NCI-H446 (cell line): ENCODE measurements around the gene GLYATL3.

Experiments
- DNase-seq, 2 experiments: peaks; one replicate each; lab custom pipeline; 2025; lab: John Stamatoyannopoulos, UW

Gene GLYATL3

DNA sequence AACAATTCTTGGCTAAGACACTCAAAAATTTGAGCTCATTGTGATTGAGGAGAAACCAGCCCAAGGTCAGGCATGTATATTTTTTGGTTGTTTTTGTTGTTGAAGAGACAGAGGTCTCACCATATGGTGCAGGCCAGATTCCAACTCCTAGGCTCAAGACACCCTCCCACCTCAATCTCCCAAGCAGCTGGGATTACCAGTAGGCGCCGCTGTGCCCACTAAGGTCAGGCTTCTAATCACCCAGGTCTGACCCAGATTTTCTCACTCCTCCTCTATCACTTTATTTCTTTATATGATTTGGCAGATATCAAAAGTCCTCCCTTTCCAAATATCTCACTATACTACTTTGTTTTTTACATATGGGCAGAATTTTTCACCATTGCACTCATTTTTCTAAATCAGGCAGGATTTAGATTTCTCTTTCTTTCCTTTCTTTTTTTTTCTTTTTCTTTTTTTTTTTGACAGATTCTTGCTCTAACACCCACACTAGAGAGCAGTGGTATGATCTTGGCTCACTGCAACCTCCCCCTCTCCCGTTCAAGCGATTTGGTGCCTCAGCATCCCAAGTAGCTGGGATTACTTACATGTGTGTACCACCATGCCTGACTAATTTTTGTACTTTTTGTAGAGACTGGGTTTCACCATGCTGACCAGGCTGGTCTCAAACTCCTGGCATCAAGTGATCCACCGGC is 49.0 kb downstream of the GLYATL3 start:
- peak in 1 of 2 experiments; percentile 22 for DNase-seq

DNA sequence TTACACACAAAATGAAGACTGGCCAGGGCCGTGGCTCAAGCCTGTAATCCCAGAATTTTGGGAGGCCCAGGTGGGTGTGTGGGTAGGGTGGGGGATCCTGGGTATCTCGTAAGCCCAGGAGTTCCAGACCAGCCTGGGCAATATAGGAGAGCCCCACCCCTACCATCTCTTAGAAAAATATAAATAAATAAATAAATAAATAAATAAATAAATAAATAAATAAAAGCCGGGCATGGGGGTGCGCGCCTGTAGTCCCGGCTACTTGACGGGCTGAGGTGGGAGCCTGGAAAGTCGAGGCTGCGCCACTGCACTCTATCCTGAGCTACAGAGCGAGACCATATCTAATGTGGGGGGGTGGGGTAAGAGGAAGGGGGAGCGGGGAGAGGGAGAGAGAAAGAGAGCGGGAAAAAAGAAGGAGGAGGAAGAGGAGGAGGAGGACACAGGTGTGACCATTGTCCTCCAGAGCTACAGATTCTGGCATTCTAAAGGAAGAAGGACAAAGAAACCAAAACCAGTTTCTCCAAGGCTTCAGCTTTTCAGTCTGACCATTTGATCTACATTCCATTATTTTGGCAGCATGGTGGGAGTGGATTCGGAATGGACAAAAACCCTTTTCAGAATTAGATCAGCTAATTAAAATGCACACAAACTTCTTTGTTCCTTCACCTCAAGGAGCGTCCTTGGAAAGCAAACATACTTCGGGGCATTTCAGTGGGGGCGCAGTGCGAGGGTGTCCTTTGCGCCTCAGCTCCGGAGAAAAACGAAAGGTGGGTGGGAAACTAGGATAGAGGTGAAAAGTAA is 50.2 kb downstream of the GLYATL3 start:
- DNase-seq = no peak

DNA sequence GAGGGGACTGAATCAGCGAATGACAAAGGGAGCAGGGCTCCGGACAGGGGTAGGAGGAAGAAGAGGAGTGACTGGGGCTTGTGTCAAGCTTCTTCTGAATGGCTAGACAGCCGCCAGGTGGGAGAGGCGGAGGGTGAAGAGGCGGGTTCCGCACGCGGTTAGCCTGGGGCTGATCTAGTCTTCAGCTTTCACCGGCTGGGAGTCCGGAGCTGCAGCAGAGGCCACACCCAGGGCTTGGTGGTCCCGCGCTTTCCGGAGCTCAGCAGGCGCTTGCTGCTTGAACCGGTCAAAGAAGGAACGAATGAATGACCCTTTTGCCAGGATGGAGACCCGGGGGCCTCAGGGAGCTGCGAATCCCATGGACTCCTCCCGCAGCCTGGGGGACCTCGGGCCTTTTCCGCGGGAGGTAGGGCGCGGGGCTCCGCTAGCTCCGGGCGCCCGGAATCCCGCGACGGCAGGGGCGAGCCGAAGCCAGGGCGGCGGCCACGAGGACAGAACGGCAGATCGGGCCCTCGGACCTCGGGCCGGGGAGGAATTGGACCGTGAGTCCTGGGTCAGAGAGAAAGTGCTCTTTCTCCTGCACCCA is 50.9 kb downstream of the GLYATL3 start, which contains the start of gene C6orf141:
TSS of gene C6orf141 (plus strand) at position 177 of the 586 bp plus-strand sequence. CDS start at position 302, 125 bp downstream.
- DNase-seq = no peak

DNA sequence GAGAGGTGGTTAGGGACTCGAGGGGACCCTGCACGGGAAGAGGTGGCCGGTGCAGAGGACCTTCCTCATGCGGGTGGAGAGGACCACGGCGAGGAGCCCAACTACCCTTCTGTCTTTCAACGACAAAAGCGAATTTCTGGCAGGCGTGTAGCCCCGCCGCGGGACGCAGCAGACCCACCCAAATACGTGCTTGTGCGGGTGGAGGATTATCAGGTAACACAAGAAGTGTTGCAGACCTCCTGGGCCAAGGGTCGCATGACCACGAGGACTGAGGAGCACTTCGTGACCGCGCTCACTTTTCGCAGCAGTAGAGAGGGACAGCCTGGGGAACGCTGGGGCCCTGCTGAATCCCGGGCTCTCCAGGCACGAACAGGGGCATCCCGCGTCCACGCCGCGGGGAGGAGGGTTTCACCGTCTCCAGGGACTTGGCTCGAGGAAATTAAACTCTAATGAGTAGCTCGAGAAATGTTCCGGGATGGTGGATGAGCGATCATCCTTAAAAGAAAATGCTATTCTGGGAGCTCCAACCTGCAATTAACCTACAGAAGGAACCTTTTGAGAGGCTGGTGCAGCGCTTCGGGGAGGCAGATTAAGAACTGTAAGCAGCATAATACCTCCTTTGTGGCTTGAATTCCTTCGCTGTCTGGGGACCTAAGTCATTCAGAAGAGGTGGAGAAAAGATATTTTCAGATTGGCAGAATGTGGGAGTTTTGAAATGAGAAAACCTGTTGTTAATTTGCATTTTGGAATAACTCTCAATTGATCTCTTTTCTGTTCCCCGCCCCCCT is 51.5 kb downstream of the GLYATL3 start:
- DNase-seq = no peak

DNA sequence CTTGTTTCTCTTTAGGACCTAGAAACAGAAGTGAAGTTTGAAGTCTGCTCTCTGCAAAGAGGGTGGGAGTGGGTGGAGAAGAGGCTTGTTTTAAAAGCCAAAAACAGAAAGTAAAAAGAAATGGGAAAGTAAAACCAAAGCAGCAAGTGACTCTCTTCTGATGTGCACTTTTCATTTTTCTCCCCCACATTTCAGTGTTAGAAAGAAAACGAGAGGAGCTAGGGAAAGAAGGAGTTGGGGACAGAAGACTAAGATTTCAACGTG is 52.1 kb downstream of the GLYATL3 start:
- DNase-seq = no peak

DNA sequence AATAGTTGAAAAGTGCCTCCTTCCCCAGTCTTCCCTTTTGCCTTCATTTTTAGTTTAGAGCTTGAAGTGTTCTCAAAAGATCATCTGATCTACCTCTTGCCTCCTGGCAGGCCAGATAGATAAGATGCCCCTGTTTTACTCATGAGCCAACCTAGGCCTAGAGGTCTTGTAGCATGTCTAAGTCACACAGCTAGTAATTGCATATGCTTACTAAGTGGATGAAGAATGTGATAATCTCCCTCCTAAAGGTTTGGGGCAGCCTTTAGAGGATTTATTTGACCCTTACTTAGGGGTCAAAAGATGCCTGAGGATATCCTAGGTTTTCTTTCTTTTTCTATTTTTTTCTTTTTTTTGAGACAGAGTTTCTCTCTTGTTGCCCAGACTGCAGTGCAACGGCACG is 52.9 kb downstream of the GLYATL3 start:
- DNase-seq = no peak

DNA sequence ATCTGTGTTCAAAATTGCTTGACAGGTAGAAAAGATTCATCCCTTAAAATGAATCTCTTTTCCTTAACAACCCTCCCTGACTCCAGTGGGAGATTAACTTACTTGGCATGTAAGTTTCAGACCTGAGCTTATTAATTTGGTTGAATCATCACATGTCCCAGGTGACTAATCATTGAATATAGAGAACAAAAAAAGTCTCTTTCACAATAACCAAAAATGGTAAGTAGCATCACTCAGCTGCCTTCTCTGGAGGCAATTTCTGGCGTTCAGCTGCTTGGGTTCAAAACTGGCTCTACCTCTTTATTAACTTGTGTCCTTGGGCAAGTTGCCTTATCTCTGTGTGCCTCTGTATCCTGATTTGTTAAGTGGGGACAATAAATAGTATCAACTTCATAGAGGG is 53.7 kb downstream of the GLYATL3 start:
- no peak for DNase-seq

DNA sequence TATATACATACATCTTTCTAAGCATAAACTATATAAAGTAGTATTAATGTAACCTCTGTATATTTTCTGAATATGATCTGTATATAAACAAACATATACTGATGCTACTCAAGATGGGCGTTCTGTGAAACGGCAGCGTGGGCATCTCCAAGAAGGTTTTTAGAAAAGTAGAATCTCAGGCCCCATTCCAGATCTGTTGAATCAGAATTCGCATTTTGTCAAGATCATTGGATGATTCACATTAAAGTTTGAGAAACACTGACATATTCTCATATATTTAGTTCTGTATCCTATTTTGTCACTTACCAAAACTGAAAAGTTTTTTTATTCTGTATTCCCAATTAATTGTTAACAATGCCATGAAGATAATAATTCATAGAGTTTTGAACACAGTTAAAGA is 56.2 kb downstream of the GLYATL3 start:
- no peak for DNase-seq

DNA sequence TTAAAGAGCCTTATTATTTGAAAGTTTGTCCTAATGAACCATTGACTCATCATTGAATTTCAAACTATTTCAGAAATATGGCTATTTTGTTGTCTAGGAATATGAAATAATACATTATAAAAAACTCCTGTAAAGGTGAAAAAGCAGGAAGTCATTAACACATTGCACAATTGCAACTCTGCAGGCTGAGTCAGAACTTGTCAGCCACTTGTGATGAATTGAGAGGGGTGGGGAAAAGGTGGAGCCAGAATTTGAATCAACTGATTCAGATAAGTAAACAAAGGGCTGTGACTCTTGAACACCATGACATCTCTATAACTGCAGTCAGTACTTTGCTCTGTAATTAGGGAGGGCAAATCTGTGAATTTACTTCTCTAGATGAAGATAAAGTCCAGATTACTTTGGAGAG is 56.7 kb downstream of the GLYATL3 start:
- DNase-seq = no peak

DNA sequence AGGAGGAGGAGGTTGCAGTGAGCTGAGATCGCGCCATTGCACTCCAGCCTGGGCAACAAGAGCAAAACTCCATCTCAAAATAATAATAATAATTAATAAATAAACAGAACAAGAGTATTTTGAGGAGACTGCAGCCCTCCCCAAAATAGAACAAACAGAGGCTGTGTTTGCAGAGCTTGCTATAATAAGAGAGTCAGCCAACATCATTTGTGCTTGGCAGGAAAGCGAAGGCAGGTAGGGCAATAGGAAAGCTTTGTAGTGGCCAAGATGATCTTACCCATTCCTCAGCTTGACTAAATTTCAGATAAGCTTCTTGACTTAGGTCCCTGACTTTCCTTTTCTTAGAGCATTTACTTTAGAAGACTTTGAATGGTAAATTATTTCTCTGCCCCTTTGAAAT is 57.5 kb downstream of the GLYATL3 start:
- DNase-seq = no peak

DNA sequence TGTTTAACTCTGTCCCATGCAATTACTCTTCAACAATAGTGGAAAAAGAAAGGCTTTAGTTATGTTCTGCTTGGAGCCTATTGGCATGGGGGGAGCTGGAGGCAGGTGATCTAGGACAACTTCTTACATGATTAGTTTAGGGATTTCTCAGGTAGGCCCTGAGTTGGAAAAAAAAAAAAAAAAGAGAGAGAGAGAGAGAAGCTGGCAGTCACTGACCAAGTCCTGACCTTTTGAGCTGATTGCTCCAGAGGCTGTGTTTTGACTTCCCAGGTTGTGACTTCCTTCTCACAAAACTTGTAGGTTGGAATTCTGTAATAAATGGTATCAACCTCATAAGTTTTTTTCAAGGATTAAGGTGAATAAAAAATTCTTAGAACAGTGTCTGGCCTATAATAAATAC is 58.5 kb downstream of the GLYATL3 start:
- DNase-seq = no peak

DNA sequence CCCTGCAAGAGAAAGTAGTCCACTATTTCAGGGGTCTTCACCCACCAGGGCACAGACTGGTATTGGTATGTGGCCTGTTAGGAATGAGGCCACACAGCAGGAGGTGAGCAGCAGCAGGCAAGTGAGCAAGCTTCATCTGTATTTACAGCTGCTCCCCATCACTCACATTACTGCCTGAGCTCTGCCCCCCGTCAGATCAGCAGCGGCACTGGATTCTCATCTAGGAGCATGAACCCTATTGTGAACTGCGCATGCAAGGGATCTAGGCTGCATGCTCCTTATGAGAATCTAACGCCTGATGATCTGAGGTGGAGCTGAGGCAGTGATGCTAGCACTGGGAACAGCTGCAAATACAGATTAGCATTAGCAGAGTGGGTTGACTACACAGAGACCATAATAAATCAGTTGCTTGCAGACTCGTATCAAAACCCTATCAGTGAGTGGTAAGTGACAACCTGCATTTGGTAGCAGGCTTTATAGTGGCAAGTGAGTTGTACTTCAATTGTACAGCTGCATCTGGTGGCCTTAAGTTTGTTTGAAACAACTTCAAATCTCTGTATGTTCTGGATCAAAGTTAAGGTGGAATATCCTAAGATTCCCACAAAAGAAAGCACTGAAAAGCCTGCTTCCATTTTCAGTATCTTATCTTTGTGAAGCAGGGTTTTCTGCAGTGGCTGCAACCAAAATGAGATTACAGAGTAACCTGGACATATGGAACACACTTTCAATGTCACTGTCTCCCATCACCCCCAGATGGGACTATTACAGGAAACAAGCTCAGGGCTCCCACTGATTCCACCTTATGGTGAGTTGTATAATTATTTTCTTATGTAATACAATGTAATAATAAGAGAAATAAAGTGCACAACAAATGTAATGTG is 63.5 kb downstream of the GLYATL3 start:
- no peak for DNase-seq

DNA sequence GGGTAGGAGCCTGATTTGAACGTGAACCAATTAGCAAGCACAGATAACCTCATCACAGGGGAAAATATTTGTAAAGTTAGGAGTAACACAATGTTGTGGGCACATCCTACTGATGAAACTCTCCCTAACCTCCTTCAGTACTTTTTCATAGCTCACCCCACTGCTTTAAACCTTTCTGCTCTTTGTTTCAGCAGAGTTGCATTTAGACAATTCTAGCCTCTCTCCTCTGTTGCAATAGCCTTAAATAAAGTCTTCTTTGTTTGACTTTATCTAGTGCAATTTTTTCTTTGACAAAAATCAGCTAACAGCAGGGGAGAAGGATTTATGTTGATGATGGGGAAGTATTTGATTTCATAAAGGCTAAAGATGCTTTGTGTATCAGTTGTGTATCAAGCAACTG is 64.8 kb downstream of the GLYATL3 start:
- DNase-seq = no peak

DNA sequence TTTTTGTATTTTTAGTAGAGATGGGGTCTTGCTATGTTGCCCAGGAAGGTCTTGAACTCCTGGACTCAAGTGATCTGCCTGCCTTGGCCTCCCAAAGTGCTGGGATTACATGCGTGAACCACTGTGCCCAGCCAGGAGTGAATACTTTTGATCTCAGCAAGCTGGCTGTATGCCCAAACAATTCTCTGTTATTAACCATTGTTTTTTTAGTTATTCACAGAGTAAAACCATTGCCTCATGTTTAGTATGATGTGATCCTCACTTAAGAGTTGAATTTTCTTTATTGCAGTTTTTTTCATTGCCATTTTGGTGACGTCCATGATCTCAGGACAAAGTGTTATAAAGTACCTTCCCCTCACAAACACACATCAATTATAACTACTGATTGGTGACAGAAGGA is 65.5 kb downstream of the GLYATL3 start:
- no peak for DNase-seq

DNA sequence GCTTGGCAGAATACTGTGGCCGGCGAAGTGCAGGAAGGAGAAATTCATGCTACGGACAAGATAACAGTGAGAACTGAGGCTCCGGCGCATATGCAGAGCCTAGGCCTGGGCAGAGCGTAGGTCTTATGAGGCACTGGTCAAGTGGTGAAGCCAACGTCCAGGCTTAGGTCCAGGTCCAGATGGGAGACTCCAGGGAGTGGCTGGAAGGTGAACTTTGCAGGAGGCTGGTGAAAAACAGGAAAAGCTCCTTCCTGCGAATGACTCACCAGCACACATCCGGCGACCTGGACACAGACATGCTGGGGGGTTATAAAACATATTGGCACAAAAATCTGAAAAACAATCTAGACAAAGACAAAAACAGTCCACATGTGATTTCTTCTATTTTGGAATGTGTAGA is 66.1 kb downstream of the GLYATL3 start:
- DNase-seq = no peak

DNA sequence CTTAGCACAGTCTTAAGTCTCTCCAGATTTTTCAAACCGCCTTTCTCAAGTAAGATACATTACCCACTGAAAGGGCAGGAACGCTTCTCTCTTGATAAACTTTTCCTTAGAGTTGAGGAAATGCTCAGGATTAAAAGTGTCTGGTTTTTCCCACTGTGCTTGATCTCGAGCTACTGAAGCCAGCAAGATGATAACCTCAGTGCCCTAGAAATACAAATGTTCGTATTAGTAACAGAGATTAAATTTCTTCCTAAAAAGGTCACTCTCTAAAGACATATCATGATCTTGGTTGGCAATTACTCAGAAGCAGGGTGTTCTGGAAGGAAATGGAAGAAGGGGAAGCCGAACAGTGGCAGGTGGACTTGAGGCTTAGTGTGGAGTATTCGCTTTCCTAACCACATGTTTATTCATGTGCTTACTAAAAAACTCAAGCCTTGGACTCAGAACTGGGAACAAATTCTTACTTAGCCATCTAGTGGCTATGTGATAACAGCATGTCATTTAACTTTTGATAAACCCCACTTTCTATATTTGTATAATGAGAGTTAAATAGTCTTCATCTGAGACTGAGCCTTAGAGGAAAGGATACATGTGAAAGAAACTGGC is 70.9 kb downstream of the GLYATL3 start:
- DNase-seq = no peak

DNA sequence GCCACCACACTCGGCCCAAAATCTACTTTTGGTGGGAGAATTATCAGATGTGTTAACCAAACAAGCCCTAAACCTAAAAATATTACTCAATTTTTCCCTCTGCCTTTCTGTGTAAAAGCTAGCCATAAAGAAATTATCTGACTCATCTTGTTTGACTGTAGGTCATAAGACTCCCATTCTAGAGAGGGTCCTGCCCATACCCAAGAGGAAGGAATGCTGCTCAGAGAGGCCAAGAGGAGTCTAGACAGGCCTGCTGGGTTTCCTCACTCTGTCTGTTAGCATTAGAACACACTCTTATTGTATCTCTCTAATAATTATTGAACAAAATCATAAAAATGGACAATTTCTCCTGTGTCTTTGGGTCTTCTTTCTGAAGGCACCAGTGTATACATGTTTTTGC is 76.9 kb downstream of the GLYATL3 start:
- no peak for DNase-seq
